HUES64 (cell line): Measurements from ENCODE around the gene CDH12.

Source experiments
- H3K27ac ChIP-seq: 2 replicates; pipeline ENCODE4 v1.7.0; 2013; ENCODE audit warnings: low read depth, low read length, inconsistent platforms
- H3K27me3 ChIP-seq: 2 replicates; pipeline ENCODE4 v1.6.1; 2013; ENCODE audit warnings: mild to moderate bottlenecking, low read length; ENCODE audit not compliant: insufficient read depth
- H3K36me3 ChIP-seq: 2 replicates; pipeline ENCODE4 v1.6.1; 2013; ENCODE audit warnings: mild to moderate bottlenecking, low read length; ENCODE audit not compliant: insufficient read depth
- H3K4me1 ChIP-seq: 2 replicates; pipeline ENCODE4 v1.6.1; 2013; ENCODE audit warnings: mild to moderate bottlenecking, low read length, moderate library complexity; ENCODE audit not compliant: insufficient read depth
- H3K4me3 ChIP-seq: 2 replicates; pipeline ENCODE4 v1.5.1; 2013; ENCODE audit warnings: mild to moderate bottlenecking, low read length, moderate library complexity
- H3K9ac ChIP-seq: 2 replicates; pipeline ENCODE4 v1.6.1; 2013; ENCODE audit warnings: mild to moderate bottlenecking, low read depth, low read length
- H3K9me3 ChIP-seq: 2 replicates; pipeline ENCODE4 v1.6.1; 2013; ENCODE audit warnings: low read depth, low read length; ENCODE audit not compliant: insufficient read depth
- WGBS: fragments of 150-250, 120-280 bp; methylation state at CpG from one replicate; pipeline ENCODE4 v1.1.7; 2013; ENCODE audit warnings: missing lambda C conversion rate; 5-methylcytosine and 5-hydroxymethylcytosine counted together

CDH12 gene

DNA sequence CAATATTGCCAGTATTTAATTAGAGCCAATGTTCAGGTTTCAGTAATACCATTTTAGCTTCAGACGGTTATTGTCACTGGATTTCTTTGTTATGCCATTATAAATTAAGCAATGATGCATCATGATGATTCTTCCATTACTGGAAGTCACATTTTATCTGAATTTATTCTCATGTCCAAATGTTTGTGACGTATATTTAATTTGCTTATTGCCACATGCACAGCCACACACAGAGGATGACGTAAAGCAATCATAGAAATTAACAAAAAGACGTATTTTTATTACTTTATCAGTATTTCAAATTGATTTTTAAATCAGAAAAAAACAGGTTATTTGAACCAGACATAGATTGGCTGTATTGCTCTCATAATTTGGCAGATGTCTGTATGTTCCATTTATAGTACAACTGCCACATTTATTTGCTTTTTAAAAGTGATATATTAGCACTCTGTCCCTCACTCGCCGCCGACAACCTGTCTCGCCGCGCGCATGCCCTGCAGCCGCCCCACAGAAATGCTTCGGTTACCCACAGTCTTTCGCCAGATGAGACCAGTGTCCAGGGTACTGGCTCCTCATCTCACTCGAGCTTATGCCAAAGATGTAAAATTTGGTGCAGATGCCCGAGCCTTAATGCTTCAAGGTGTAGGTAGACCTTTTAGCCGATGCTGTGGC is 970.9 kb downstream of the CDH12 start:
- Histone ChIP-seq H3K36me3 (no peaks in the 10 kb centered on the region), H3K9ac (no peak overlapping the region), H3K4me3 (no peak overlapping the region), H3K4me1 (no peaks in the 10 kb centered on the region), H3K27me3 (no peaks in the 10 kb centered on the region), H3K9me3 (no peaks in the 10 kb centered on the region), H3K27ac (no peak overlapping the region)
- 97% methylated on average over 13 of the region's 17 CpGs for WGBS

DNA sequence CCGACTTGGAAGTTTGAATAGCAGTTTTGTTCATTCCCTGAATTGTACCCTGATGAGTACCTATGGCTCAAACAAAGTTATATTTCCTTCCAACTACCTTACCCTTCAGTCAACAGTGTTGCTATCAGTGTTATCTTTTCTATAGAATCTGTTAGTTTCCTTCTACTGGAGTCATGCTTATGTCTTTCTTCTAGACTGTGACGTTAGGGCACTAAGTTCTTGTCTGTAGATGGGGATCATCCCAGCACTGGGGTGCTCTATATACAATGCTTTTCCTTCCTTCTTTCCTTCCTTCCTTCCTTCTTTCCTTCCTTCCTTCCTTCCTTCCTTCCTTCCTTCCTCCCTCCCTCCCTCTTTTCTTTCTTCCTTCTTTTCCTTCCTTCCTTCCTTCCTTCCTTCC is 973.0 kb downstream of the CDH12 start:
- WGBS, result 100% methylated on average over 2 of the region's 2 CpGs
- Histone ChIP-seq H3K9me3 (no peaks in the 10 kb centered on the region), H3K4me3 (no peak overlapping the region), H3K36me3 (no peaks in the 10 kb centered on the region), H3K4me1 (no peaks in the 10 kb centered on the region), H3K9ac (no peak overlapping the region), H3K27ac (no peak overlapping the region), H3K27me3 (no peaks in the 10 kb centered on the region)

DNA sequence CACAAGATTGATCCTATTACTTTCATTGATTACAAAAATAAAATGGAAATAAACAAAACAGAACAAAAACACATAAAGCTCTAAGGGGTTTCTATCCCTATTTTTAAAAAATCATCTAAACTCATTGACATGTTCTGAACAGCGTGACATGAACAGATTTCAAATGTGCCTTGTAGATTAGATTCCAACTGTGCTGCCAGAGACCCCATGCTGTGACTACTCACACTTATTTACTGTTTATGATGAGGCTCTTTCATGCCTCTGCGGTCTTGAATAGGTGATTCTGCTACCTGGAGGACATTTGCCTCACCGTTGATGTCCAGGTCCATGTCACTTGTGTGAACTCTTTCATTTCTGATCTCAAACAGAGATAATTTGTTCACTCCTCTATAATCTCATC is 990.2 kb downstream of the CDH12 start:
- H3K27me3 ChIP-seq, result no peaks in the 10 kb centered on the region
- 63% methylated on average over 3 of the region's 3 CpGs for WGBS
- H3K9ac ChIP-seq, result no peak overlapping the region
- no peak overlapping the region for H3K27ac ChIP-seq
- no peak overlapping the region for H3K4me3 ChIP-seq
- H3K9me3 ChIP-seq, result no peaks in the 10 kb centered on the region
- H3K4me1 ChIP-seq, result no peaks in the 10 kb centered on the region
- H3K36me3 ChIP-seq, result no peaks in the 10 kb centered on the region

DNA sequence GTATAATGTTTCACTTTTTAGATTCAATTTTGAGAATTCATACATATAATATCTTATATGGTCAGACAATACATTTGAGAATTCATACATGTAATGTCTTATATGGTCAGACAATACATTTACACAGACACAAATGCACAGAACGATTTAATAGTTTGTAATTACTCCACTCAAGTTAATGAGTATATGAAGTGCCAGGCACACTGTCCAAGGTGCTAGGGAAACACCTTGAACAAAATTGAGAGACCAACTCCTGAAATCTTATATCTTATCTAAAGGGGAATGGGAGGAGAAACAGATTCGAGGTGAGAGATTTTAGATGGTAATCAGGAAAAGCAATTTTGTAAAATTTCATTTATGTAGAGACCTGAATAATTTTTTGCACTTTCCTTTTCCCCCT is 994.7 kb downstream of the CDH12 start:
- H3K36me3 ChIP-seq, result no peaks in the 10 kb centered on the region
- H3K9me3 ChIP-seq, result no peaks in the 10 kb centered on the region
- no CpG with 5 or more reads among the region's 2 CpGs for WGBS
- H3K27ac ChIP-seq, result no peak overlapping the region
- H3K4me3 ChIP-seq, result no peak overlapping the region
- no peaks in the 10 kb centered on the region for H3K27me3 ChIP-seq
- H3K9ac ChIP-seq, result no peak overlapping the region
- no peaks in the 10 kb centered on the region for H3K4me1 ChIP-seq

DNA sequence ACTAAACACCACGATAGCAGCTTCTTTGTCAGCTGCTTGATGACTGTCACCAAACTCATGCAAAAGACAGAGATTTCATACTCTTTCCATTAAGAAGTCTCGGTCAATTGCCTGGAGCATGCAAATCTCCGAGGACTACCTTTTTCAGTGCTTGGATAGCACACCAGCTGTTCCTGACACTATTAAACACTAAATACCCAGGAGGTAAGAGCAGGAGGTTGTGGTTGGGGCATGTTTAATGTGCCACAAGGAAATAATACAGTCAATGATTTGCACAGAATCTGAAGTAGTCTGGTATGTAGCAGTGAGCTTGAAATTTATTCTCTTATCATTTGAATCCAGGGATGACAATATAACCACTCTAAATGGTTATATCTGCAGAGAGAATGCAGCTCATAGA is 996.2 kb downstream of the CDH12 start:
- Histone ChIP-seq H3K9me3 (no peaks in the 10 kb centered on the region), H3K9ac (no peak overlapping the region), H3K27ac (no peak overlapping the region), H3K4me1 (no peaks in the 10 kb centered on the region), H3K36me3 (no peaks in the 10 kb centered on the region), H3K27me3 (no peaks in the 10 kb centered on the region), H3K4me3 (no peak overlapping the region)
- WGBS, result 92% methylated on average over 3 of the region's 3 CpGs

DNA sequence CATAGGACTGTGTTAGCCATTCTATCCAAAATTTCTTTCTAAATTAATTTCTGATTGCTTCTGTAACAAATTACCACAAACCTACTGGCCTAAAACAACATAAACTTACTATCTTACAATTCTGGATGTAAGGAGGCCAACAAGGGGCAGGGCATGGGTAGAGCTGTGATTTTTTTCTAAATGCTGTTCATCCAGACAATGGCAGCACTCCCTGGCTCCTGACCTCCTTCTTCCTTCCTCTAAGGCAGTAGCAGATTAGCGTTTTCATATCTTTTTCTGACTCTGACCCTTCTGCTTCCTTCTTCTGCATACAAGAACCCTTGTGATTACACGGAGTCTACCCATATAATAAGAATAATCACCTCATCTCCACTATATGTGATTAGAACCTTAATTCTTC is 1005.8 kb downstream of the CDH12 start:
- H3K4me3 ChIP-seq, result no peak overlapping the region
- H3K9ac ChIP-seq, result no peak overlapping the region
- whole genome bisulfite sequencing, result 93% methylated on average over 2 of the region's 2 CpGs
- H3K4me1 ChIP-seq, result no peaks in the 10 kb centered on the region
- no peaks in the 10 kb centered on the region for H3K36me3 ChIP-seq
- H3K9me3 ChIP-seq, result no peaks in the 10 kb centered on the region
- H3K27ac ChIP-seq, result no peak overlapping the region
- no peaks in the 10 kb centered on the region for H3K27me3 ChIP-seq

DNA sequence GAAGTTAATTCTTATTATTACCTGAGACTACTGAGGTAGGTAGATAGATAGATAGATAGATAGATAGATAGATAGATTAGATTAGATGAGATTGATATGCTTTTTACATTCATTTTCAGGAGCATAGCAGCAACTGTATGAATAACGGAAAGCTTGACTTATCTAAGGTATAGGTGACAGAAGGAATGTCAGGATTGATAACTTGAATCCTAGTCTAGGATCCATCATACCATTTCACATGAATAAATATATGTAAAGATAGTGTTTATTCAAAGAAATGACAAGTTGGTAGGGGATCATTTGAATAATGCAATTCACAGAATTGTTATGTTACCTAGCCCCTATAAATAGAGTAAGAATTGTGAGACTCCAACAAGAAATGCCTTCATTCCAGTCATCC is 1008.2 kb downstream of the CDH12 start:
- WGBS, result 100% methylated on average over 1 of the region's 1 CpG
- Histone ChIP-seq H3K27ac (no peak overlapping the region), H3K4me1 (no peaks in the 10 kb centered on the region), H3K9ac (no peak overlapping the region), H3K27me3 (no peaks in the 10 kb centered on the region), H3K4me3 (no peak overlapping the region), H3K9me3 (no peaks in the 10 kb centered on the region), H3K36me3 (no peaks in the 10 kb centered on the region)

DNA sequence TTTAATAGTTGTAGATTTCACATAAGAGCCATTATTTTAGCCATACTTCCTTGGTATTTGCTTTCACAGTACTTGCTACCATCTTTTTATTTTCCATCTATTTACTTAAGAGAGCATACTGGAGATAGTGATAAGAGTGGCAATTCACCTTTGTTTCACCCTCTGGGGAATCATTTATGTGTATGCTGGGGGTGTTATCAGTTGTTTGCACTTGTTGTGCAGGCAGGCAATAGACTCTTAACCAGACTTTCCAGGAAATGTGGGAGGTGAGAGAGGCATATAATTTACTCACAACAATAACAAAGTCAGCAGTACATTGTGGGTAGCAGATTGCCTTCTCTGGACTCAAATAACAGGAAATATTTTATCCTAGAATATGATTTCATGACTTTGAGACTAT is 1018.3 kb downstream of the CDH12 start:
- no peaks in the 10 kb centered on the region for H3K27me3 ChIP-seq
- no peaks in the 10 kb centered on the region for H3K36me3 ChIP-seq
- no peaks in the 10 kb centered on the region for H3K9me3 ChIP-seq
- H3K9ac ChIP-seq, result no peak overlapping the region
- H3K27ac ChIP-seq, result no peak overlapping the region
- H3K4me1 ChIP-seq, result no peaks in the 10 kb centered on the region
- no peak overlapping the region for H3K4me3 ChIP-seq

DNA sequence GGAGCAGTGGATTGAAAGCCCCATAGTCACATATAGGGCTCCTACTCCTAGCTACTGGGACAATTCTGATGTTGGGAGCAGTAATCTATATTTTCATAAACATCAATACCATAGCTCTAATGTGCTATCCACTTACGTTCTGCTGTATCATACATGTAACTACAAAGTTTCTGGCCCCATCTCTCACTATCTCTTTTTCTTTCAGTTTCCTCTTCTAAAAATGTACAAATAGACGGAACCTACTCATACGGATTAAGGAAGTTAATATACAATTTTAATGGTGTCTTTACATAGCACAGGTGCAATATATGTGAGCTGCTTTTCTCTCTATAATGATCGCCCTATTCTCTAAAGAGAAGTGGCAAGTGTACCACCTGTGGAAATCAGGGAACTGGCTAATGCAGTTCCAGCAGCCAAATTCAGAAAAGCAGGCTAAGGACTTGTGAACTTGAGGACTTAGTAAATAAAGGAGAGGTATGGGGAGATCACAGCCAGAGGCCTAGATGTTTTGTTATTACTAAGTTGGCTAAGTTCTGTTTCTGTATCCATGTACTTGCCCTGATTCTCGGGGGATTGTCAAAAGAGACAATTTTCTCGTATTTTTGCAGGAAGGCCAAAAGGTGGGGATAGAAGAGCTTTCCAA is 1021.9 kb downstream of the CDH12 start:
- H3K36me3 ChIP-seq, result no peaks in the 10 kb centered on the region
- no peak overlapping the region for H3K4me3 ChIP-seq
- H3K4me1 ChIP-seq, result no peaks in the 10 kb centered on the region
- H3K9me3 ChIP-seq, result no peaks in the 10 kb centered on the region
- H3K27ac ChIP-seq, result no peak overlapping the region
- H3K9ac ChIP-seq, result no peak overlapping the region
- no peaks in the 10 kb centered on the region for H3K27me3 ChIP-seq
- WGBS, result 93% methylated on average over 4 of the region's 6 CpGs

DNA sequence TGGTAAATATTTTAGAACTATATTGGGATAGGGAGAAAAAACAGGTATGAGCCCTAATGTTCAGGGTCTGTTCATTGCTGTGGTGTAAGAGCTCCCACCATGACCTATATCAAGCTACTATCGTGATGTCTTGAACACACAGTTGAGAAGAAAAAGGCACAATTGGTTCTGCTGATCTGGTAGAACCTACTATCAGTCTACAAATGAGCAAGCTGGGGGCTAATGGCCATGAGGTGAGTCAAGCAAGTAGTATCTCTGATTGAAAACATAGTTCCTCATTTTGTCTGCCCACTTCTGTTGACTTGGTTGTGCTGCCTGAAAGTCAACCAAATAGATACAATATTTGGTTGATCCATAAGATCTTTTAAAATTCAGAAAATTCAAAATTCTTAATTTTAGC is 1026.3 kb downstream of the CDH12 start:
- 100% methylated on average over 1 of the region's 1 CpG for WGBS
- H3K9ac ChIP-seq, result no peak overlapping the region
- H3K4me3 ChIP-seq, result no peak overlapping the region
- H3K27ac ChIP-seq, result no peak overlapping the region
- H3K36me3 ChIP-seq, result no peaks in the 10 kb centered on the region
- no peaks in the 10 kb centered on the region for H3K27me3 ChIP-seq
- H3K4me1 ChIP-seq, result no peaks in the 10 kb centered on the region
- H3K9me3 ChIP-seq, result no peaks in the 10 kb centered on the region

DNA sequence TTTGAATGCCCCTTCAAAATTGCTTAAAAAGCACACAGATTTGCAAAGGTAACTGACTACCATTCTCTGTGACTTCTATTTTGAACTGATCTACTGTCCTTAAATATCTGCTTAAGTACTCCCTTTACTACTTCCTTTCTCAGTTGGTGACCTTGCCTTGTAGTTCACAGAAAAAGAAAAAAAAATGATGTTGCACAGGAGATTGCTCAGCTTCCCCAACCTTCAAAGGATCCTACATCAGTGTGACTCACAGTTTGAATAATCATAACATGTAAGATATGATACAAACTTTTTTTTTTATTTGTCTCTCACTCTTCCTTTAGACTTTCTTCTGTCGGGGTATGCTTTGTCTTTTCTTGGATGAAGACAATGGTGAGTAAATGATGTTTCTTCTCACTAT is 1029.6 kb downstream of the CDH12 start:
- H3K4me3 ChIP-seq, result no peak overlapping the region
- H3K9ac ChIP-seq, result no peak overlapping the region
- no peaks in the 10 kb centered on the region for H3K36me3 ChIP-seq
- H3K4me1 ChIP-seq, result no peaks in the 10 kb centered on the region
- no peak overlapping the region for H3K27ac ChIP-seq
- H3K27me3 ChIP-seq, result no peaks in the 10 kb centered on the region
- WGBS, result no CpG with 5 or more reads among the region's 1 CpG
- no peaks in the 10 kb centered on the region for H3K9me3 ChIP-seq
